Keratinocyte (primary cell): ENCODE measurements around the gene NNAT. TPM values are rescaled to one million over a fixed set of nuclear protein-coding genes. Genes with fewer than 3 reads are reported as not detected.

Experiments used
- DNase-seq: peaks from one replicate; pipeline ENCODE4 v3.0.0-alpha.2; 2011; ENCODE audit warnings: low read depth, missing footprints, low spot score
- FAIRE-seq: peaks from 2 replicates; lab custom pipeline; 2011; peaks lifted over from hg19 to GRCh38; lab: Jason Lieb, UNC
- H2AFZ ChIP-seq: 2 replicates; pipeline ENCODE4 v1.6.0; 2012; ENCODE audit warnings: low read length, control low read depth, inconsistent platforms; ENCODE audit not compliant: control insufficient read depth
- H3K27ac ChIP-seq: 2 replicates; pipeline ENCODE4 v1.5.1; 2011; ENCODE audit warnings: low read length; ENCODE audit not compliant: control insufficient read depth, insufficient read depth
- H3K27me3 ChIP-seq: 3 replicates; pipeline ENCODE4 v1.6.0; 2011; ENCODE audit warnings: low read length; ENCODE audit not compliant: control insufficient read depth, insufficient read depth; ENCODE audit errors: extremely low read depth
- H3K36me3 ChIP-seq, 2 experiments: 2 replicates in 1 of 2; 3 replicates in 1 of 2; pipeline ENCODE4 v1.5.1; 2011; ENCODE audit warnings: low read length in 2 of 2, mild to moderate bottlenecking in 1 of 2; ENCODE audit not compliant: control insufficient read depth in 2 of 2, insufficient read depth in 2 of 2; ENCODE audit errors: extremely low read depth in 1 of 2
- H3K4me1 ChIP-seq: 3 replicates; pipeline ENCODE4 v1.5.1; 2011; ENCODE audit warnings: low read length; ENCODE audit not compliant: control insufficient read depth, insufficient read depth; ENCODE audit errors: extremely low read depth
- H3K4me2 ChIP-seq: 3 replicates; pipeline ENCODE4 v1.6.0; 2011; ENCODE audit warnings: low read depth, low read length; ENCODE audit not compliant: control insufficient read depth, insufficient read depth; ENCODE audit errors: extremely low read depth
- H3K4me3 ChIP-seq, 3 experiments: fragments of 200-600 bp in 1 of 3; sonication (generic) in 1 of 3; 2 replicates in 2 of 3; 3 replicates in 1 of 3; pipeline ENCODE4 v1.5.1; 2011 to 2016; ENCODE audit warnings: low read length in 3 of 3, mild to moderate bottlenecking in 3 of 3, control low read depth in 2 of 3, inconsistent platforms in 1 of 3, low read depth in 1 of 3, mixed read lengths in 1 of 3, mixed run types in 1 of 3, moderate library complexity in 1 of 3; ENCODE audit not compliant: control insufficient read depth in 2 of 3, insufficient read depth in 2 of 3; ENCODE audit errors: extremely low read depth in 1 of 3
- H3K79me2 ChIP-seq: 2 replicates; pipeline ENCODE4 v1.6.0; 2012; ENCODE audit warnings: low read length; ENCODE audit not compliant: control insufficient read depth, insufficient read depth
- H3K9ac ChIP-seq: 3 replicates; pipeline ENCODE4 v1.6.0; 2011; ENCODE audit warnings: low read length; ENCODE audit not compliant: control insufficient read depth, insufficient read depth; ENCODE audit errors: extremely low read depth
- H3K9me1 ChIP-seq: 3 replicates; pipeline ENCODE4 v1.6.0; 2011; ENCODE audit warnings: low read length; ENCODE audit not compliant: control insufficient read depth, insufficient read depth; ENCODE audit errors: extremely low read depth
- H3K9me3 ChIP-seq: 2 replicates; pipeline ENCODE4 v1.5.1; 2012; ENCODE audit warnings: low read depth, low read length; ENCODE audit not compliant: control insufficient read depth
- H4K20me1 ChIP-seq: 3 replicates; pipeline ENCODE4 v1.6.0; 2011; ENCODE audit warnings: low read length; ENCODE audit not compliant: control insufficient read depth, insufficient read depth; ENCODE audit errors: extremely low read depth
- CTCF ChIP-seq, 3 experiments: IDR thresholded peaks in 1 of 3; conservative IDR thresholded peaks in 1 of 3; optimal IDR thresholded peaks in 1 of 3; 2 replicates in 2 of 3; 3 replicates in 1 of 3; pipeline versions ENCODE3 to v1.5.1; 2011; ENCODE audit warnings: low read length in 3 of 3, mild to moderate bottlenecking in 3 of 3, moderate library complexity in 2 of 3, control low read depth in 1 of 3, inconsistent platforms in 1 of 3; ENCODE audit not compliant: insufficient read depth in 2 of 3; ENCODE audit errors: extremely low read depth in 1 of 3
- EZH2 ChIP-seq: IDR thresholded peaks from one replicate; pipeline ENCODE4 v1.6.1; 2012; ENCODE audit warnings: inconsistent platforms, mild to moderate bottlenecking, low read length, moderate library complexity
- dilution Hi-C: fragments of 300-500 bp; cut with MboI; formaldehyde crosslinking; loops from one replicate; pipeline ENCODE4 v1.7.0; 2020; ENCODE audit warnings: low sequenced_read_pairs; ENCODE audit not compliant: extremely low pct_ligation_motif_present
- polyA plus RNA-seq, 5 experiments: library from polyadenylated mRNA; depleted of rRNA in 3 of 5; stranded (reverse) in 3 of 5; stranded (forward) in 1 of 5; unstranded in 1 of 5; fragments of >200 nt; gene quantifications; 1 replicate in 1 of 5; 2 replicates in 3 of 5; 3 replicates in 1 of 5; pipeline versions ENCODE4 v1.2.1 to v1.2.3, GENCODE V29; 2011 to 2012; ENCODE audit warnings: missing spikeins in 2 of 5, low read depth in 1 of 5, low replicate concordance in 1 of 5

NNAT gene
- polyA plus RNA-seq, 1 donor (not counting 4 experiments of a cell fraction or from before 2014, with no cell fraction given) = 0.79 TPM

GRCh38 chr20:37518059-37518458 lies 3.0 kb upstream of the NNAT start:
- no peak overlapping the region for H3K4me2 ChIP-seq
- H3K36me3 ChIP-seq = peaks cover 41 to 66% of the 10 kb centered on the region in 2 experiments
- no peak for TF ChIP-seq CTCF (optimal IDR thresholded peaks at IDR 0.05 in 1 of 3, IDR thresholded peaks at IDR 0.05 in 1 of 3, conservative IDR thresholded peaks at IDR 0.05 in 1 of 3; ENCODE audit: extremely low read depth in 1 of 3, insufficient read depth in 2 of 3, low read length in 3 of 3)
- TF ChIP-seq EZH2 = no peak
- H3K27me3 ChIP-seq = no peaks in the 10 kb centered on the region
- peaks cover 15% of the 10 kb centered on the region for H3K4me1 ChIP-seq
- peaks cover 99% of the 10 kb centered on the region for H3K79me2 ChIP-seq
- DNase-seq (no peak), FAIRE-seq (no peak)
- H3K9ac ChIP-seq = no peak overlapping the region
- no peak overlapping the region for H2AFZ ChIP-seq
- no peaks in the 10 kb centered on the region for H3K9me3 ChIP-seq
- no peak overlapping the region for H3K27ac ChIP-seq
- no peak overlapping the region for H3K4me3 ChIP-seq
- H3K9me1 ChIP-seq = peaks cover 12% of the 10 kb centered on the region
- peaks cover 75% of the 10 kb centered on the region for H4K20me1 ChIP-seq
- dilution Hi-C loops = no loop called here

- FAIRE-seq = no peak
- Histone ChIP-seq H2AFZ (no peak overlapping the region), H3K27me3 (no peaks in the 10 kb centered on the region), H3K4me2 (no peak overlapping the region), H4K20me1 (peaks cover 75% of the 10 kb centered on the region), H3K36me3 (peaks cover 39 to 59% of the 10 kb centered on the region in 2 experiments), H3K79me2 (peaks cover 99% of the 10 kb centered on the region), H3K27ac (no peak overlapping the region), H3K9me1 (peaks cover 15% of the 10 kb centered on the region), H3K4me1 (peaks cover 20% of the 10 kb centered on the region), H3K9me3 (no peaks in the 10 kb centered on the region), H3K9ac (no peak overlapping the region), H3K4me3 (no peak overlapping the region)
- DNase-seq = no peak
- TF ChIP-seq EZH2 = no peak
- no peak for TF ChIP-seq CTCF (optimal IDR thresholded peaks at IDR 0.05 in 1 of 3, IDR thresholded peaks at IDR 0.05 in 1 of 3, conservative IDR thresholded peaks at IDR 0.05 in 1 of 3; ENCODE audit: extremely low read depth in 1 of 3, insufficient read depth in 2 of 3, low read length in 3 of 3)
- dilution Hi-C loops = no loop called here
Observed at GRCh38 chr20:37518606-37519507, 2.2 kb upstream of the NNAT start.
